GM12801 (cell line): Measurements from ENCODE around the gene TRIM65.

Experiments
- TF ChIP-seq, protein P1 (sequence below): IDR thresholded peaks from one replicate; pipeline ENCODE4 v1.5.1; 2011; ENCODE audit warnings: control low read depth; ENCODE audit not compliant: insufficient read length; ENCODE audit errors: extremely low read depth

TRIM65 gene

DNA sequence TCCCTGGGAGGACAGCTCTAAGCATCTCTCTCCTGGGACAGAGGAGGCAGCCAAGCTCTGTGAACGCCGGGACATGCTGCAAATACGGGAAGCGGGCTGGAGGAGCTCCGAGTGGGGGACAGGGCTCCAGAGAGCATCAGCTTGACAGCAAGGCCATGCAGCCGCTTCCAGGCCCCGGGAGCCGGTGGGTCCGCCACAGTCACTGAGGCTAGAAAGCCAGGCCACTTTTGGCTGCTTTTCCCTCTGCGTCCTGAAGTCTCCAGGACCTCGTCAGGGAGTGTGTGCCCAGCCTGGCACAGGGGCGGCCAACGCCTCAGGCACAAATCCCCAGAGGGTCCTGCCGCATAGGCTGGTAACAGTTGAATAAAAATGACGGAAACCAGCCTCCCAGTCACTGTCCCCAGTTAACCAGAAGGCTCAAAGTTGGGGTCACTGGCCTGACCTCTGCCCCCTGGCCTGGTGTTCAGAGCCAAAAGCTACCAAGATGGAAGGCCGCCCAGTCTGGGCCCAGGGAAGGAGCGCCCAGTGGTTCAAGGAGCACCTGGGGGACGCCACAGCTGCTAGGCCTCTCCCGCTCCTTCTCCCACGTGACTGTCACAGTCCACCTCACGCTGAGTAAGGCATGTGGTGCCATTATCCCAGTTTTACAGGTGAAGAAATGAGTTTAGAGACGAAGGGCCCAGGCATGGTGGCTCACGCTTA, 3.2 kb upstream of the TRIM65 start:
- TF ChIP-seq, protein P1, sequence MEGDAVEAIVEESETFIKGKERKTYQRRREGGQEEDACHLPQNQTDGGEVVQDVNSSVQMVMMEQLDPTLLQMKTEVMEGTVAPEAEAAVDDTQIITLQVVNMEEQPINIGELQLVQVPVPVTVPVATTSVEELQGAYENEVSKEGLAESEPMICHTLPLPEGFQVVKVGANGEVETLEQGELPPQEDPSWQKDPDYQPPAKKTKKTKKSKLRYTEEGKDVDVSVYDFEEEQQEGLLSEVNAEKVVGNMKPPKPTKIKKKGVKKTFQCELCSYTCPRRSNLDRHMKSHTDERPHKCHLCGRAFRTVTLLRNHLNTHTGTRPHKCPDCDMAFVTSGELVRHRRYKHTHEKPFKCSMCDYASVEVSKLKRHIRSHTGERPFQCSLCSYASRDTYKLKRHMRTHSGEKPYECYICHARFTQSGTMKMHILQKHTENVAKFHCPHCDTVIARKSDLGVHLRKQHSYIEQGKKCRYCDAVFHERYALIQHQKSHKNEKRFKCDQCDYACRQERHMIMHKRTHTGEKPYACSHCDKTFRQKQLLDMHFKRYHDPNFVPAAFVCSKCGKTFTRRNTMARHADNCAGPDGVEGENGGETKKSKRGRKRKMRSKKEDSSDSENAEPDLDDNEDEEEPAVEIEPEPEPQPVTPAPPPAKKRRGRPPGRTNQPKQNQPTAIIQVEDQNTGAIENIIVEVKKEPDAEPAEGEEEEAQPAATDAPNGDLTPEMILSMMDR = no peak

DNA sequence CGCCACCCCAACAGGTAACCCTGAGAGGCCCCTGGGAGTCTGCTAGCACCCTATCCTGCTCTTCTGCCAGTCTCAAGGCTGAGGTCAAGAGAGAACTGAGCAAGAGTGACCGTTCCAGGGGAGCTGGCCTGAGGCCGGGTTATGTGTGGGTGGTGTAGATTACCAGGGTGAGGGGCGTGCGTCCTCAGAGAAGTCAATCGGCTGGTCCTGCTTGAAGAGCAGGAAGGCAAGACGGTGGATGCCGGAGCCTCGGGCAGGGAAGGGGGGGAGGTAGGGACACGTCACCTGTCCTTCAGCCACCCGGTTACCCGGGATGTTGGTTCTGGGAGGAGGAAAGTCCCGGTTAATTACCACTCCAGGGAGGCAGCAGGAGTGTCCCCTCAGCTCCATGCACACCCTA, 2.6 kb upstream of the TRIM65 start:
- TF ChIP-seq, protein P1 = no peak

DNA sequence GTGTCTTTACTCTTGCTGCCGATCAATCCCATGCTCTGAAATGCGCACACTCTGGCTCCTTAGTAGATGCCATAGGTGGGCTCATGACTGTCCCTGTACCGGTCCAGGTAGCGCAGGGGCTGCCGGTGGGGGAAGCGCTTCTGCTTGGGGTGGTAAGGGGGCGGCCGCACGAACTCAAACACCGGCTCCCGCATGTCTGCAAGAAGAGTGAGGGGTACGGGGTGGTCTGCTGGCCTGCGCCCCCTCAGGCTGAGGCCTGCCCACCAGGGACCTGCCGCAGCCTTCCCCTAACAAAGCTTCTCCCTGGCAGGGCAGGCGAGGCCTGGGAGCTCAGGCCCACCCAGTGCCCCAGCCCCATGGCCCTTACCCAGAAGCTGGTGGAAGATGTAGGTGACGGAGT, 2.0 kb upstream of the TRIM65 start:
- TF ChIP-seq, protein P1 = no peak

DNA sequence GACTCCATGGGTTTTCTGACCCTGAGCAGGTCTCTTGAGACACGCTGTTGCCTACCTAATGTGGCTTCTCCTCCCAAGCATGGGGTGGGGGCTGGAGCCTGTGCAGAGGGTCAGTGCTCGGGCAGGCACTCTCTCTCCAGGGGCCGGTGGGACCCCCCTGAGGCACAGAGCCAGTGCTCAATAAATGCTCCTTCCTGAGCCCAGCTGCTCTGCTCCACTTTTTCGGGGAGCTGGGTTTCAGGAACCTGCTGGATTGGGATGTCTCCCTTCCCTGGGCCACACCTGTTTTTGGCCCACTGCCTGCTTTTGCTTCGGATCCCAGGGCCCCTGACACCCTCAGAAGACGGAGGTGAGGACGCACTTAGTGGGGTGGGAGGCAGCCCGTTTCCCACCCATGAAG, 1.3 kb upstream of the TRIM65 start:
- TF ChIP-seq, protein P1 = no peak

DNA sequence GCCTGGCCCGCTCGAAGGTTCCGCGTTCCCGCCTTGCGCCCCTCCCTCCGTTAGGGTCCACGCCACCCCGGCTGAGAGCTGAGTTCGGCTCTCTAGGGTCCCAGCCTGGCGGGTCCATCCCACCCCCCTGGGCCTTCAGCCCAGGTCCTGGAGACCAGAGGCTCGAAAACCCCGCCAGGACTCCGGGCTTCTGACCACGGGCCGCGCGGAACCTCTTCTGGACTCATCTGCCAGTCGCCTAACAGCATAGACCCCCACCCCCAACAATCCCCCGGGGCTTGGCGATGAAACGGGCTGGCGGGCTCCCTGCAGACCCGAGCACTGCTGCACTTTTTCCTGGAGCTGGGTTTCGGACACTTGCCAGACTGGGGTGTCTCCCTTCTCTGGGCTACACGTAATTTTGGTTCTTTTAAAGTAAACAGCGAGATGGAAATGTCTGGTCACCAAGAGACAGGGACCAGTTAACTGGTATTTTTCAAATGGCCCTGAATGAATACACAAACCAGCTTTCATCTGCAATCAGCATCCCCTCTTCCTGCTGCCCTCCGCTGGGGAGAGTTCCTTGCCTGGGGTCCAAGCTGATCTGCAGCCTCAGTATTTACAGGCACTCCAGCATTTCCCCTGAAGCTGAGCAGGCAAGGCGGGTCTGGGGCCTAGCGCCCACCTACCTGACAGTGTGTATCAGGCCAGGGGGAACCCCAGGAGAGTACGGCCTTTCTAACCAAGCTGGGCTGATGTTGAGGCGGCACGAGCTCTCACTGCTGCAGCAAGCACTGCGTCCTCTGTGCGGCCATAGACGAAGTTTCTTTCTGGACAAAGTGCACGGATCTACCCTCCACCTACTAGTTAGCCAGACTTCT, 639 bp upstream of the TRIM65 start:
- TF ChIP-seq, protein P1 = no peak

DNA sequence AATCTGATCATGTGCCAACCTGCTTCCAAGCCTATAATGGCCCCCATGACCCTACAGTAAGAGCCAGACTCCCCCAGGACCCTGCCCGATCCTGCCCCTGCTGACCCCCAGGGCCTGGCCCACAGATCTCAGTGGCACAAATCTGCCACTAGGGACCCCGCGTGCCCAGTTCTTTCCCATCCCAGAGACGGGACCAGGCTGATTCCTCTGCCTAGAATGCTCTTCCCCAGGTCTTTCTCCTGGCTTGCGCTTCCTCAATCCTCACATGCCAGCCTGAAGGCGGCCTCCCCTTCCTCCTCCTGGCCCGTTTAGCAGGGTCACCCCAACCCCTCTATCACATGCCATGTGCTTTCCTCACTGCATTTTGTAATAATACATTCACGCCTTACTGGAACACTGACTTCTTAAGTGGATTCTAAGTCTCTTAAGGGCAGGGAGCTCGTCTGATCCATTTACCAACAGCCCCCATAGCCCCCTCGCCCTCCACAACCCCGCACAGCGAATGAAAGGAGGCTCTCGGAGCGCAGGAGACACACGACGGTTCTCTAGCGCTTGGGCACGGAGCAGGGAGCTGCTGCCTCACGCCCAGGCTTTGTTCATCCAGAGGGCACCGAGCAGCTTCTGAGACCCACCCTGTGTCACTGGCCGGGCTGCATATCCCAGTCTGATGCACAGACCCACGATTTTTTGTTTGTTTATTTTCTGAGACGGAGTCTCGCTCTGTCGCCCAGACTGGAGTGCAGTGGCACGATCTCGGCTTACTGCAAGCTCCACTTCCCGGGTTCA, 1.2 kb downstream of the TRIM65 start:
- TF ChIP-seq, protein P1 = no peak
